Lower lobe of right lung (tissue), 2 donors: ENCODE measurements around the gene KRTAP15-1. TPM values are rescaled to one million over a fixed set of nuclear protein-coding genes. Genes with fewer than 3 reads are reported as not detected.

Experiments used
- ATAC-seq, 2 donors: fragments of 200-7000 bp; cut with Tn5 transposase; one replicate each; pipeline ENCODE4 v1.9.1; 2020 to 2022; ENCODE audit warnings: mild to moderate bottlenecking in 2 of 2, moderate library complexity in 2 of 2
- DNase-seq: peaks from one replicate; pipeline ENCODE4 v3.0.0-alpha.2; 2020
- H3K27ac ChIP-seq: fragments of 200-600 bp; one replicate; pipeline ENCODE4 v1.8.0; 2022
- H3K27me3 ChIP-seq: fragments of 200-600 bp; one replicate; pipeline ENCODE4 v1.8.0; 2022; ENCODE audit warnings: low read depth
- H3K36me3 ChIP-seq: fragments of 200-600 bp; one replicate; pipeline ENCODE4 v1.8.0; 2022; ENCODE audit warnings: mild to moderate bottlenecking
- H3K4me1 ChIP-seq: fragments of 200-600 bp; one replicate; pipeline ENCODE4 v1.8.0; 2022
- H3K4me3 ChIP-seq: fragments of 200-600 bp; one replicate; pipeline ENCODE4 v1.8.0; 2022; ENCODE audit warnings: mild to moderate bottlenecking
- H3K9me3 ChIP-seq: fragments of 200-600 bp; one replicate; pipeline ENCODE4 v1.8.0; 2022
- intact Hi-C: fragments of 100-400 bp; cut with DNase I; formaldehyde crosslinking; loops from one replicate; pipeline ENCODE4 v1.11.0; 2022
- long read RNA-seq: library from polyadenylated mRNA; unstranded; transcript quantifications from one replicate; pipeline ENCODE4 v2.0.0, GENCODE V29; 2021
- total RNA-seq: library from RNA; stranded (reverse); fragmentation: NEBNext Ultra II Directional; extraction: Animal tissue kit (Norgen Biotek cat#: 25700); gene quantifications from one replicate; pipeline ENCODE4 v1.2.1, GENCODE V29; 2021
- TF ChIP-seq, protein P1 (sequence below): fragments of 200-600 bp; IDR thresholded peaks from one replicate; pipeline ENCODE4 v1.8.0; 2022; ENCODE audit warnings: antibody characterized with exemption, mild to moderate bottlenecking
- donor health status: DM: no; HTN: yes; CAD: no; lungs with severe emphysema.

Gene KRTAP15-1, protein sequence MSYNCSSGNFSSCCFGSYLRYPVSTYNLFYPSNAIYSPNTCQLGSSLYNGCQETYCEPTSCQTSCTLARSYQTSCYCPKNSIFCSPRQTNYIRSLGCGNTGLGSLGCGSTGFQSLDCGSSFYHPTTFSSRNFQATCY
- total RNA-seq: not detected
- long read RNA-seq: 0 reads

DNA sequence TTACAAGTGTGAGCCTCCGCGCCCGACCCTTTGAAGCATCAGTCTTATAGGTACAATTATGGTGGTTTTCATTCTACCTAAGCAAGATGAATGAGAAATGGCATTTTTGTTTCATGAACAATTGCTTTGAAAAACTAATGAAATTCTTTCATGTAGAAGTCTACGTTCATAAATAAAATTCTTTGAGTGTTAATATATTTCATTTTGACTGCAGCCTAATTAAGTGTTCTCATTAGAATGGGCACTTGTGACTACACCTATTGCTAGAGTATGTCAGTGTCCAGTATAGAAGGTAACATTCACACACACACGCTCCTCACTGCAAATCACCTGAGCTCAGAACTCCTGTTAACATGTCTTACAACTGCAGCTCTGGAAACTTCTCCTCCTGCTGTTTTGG lies at the start of gene KRTAP15-1:
Gene KRTAP15-1 (plus strand): TSS at position 301 of the 400 bp plus-strand sequence. CDS start 53 bp downstream, at position 354.
- Histone ChIP-seq H3K27me3 (no peaks in the 10 kb centered on the region), H3K4me3 (no peak within 1 kb of the TSS), H3K36me3 (no peaks in the 10 kb centered on the region), H3K9me3 (no peaks in the 10 kb centered on the region), H3K4me1 (no peaks in the 10 kb centered on the region), H3K27ac (no peak within 1 kb of the TSS)
- TF ChIP-seq, protein P1, sequence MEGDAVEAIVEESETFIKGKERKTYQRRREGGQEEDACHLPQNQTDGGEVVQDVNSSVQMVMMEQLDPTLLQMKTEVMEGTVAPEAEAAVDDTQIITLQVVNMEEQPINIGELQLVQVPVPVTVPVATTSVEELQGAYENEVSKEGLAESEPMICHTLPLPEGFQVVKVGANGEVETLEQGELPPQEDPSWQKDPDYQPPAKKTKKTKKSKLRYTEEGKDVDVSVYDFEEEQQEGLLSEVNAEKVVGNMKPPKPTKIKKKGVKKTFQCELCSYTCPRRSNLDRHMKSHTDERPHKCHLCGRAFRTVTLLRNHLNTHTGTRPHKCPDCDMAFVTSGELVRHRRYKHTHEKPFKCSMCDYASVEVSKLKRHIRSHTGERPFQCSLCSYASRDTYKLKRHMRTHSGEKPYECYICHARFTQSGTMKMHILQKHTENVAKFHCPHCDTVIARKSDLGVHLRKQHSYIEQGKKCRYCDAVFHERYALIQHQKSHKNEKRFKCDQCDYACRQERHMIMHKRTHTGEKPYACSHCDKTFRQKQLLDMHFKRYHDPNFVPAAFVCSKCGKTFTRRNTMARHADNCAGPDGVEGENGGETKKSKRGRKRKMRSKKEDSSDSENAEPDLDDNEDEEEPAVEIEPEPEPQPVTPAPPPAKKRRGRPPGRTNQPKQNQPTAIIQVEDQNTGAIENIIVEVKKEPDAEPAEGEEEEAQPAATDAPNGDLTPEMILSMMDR: no peak
- ATAC-seq: no peak
- intact Hi-C loops: no loop called here
- DNase-seq: no peak

- H3K9me3 ChIP-seq: peaks cover 5% of the 10 kb centered on the region
- intact Hi-C loops: no loop called here
- H3K4me3 ChIP-seq: no peak overlapping the region
- ATAC-seq (no peak), DNase-seq (no peak)
- no peaks in the 10 kb centered on the region for H3K27me3 ChIP-seq
- no peak overlapping the region for H3K27ac ChIP-seq
- H3K4me1 ChIP-seq: no peaks in the 10 kb centered on the region
- TF ChIP-seq, protein P1: no peak
- H3K36me3 ChIP-seq: no peaks in the 10 kb centered on the region
These were observed 48.5 kb upstream of the KRTAP15-1 start for GRCh38 chr21:30391492-30392025.

DNA sequence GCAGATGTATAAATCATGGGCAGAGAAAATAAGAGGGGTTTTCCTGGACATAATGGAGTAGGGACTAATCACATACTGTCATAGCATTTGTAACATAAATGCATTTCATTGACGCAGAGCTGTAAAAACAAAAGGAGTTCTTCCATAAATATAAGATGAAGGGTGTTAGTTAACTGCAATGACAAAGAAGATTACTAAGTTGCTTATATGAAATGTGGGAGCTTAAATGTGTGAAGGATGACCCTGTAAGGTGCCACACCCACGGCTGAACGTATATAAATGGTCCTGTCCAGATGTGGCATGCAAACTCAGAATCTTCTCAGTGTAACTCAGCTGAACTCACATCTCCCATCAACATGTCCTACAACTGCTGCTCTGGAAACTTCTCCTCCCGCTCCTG lies 44.3 kb upstream of the KRTAP15-1 start, which contains the start of gene KRTAP13-1:
Gene KRTAP13-1 (plus strand): TSS at position 301 of the 400 bp plus-strand sequence. CDS start 56 bp downstream, at position 357.
- Histone ChIP-seq H3K4me3 (no peak within 1 kb of the TSS), H3K27me3 (no peaks in the 10 kb centered on the region), H3K9me3 (peaks cover 3% of the 10 kb centered on the region), H3K36me3 (no peaks in the 10 kb centered on the region), H3K27ac (no peak within 1 kb of the TSS), H3K4me1 (no peaks in the 10 kb centered on the region)
- DNase-seq (no peak), ATAC-seq (no peak)
- TF ChIP-seq, protein P1: no peak
- intact Hi-C loops: no loop called here

DNA sequence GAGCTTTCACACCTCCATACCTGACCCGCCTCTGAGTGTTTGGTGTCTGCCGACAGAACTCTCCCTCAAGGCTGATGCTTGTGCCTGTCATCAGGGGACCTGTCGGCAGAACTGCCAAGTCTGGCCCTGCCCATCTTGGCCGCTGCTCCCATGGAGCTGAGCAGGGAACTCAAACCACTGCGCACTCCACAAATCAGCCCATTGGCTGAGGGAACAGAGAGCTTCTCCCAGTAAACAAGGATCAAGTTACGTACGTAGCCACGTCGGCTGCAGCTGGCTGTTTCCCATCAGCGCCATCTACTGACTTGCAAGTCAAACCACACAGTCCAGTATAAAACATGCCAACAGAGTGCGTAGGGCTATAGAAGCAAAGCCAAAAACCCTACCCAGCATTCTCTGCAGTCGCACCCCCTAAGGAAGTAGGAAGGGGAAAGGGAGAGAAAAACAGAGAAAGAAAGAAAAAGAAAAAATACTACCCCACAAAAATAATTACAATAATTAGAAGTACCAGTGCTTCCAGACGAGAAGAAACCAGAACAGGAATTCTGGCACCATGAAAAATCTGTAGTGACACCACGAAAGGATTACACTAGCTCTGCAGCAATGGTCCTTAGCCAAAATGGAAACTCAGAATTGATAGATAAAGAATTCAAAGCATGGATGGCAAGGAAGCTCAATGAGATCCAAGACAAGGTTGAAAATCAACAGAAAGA lies 31.1 kb upstream of the KRTAP15-1 start:
- H3K4me3 ChIP-seq: no peak overlapping the region
- TF ChIP-seq, protein P1: peak; percentile 44
- no peaks in the 10 kb centered on the region for H3K36me3 ChIP-seq
- no peaks in the 10 kb centered on the region for H3K4me1 ChIP-seq
- intact Hi-C loops: no loop called here
- ATAC-seq (peak; percentile 95 to 96), DNase-seq (peak; percentile 69)
- no peaks in the 10 kb centered on the region for H3K9me3 ChIP-seq
- H3K27me3 ChIP-seq: no peaks in the 10 kb centered on the region
- no peak overlapping the region for H3K27ac ChIP-seq

GRCh38 chr21:30415993-30416392 lies 24.1 kb upstream of the KRTAP15-1 start:
- no peak overlapping the region for H3K27ac ChIP-seq
- TF ChIP-seq, protein P1: no peak
- H3K27me3 ChIP-seq: no peaks in the 10 kb centered on the region
- no peaks in the 10 kb centered on the region for H3K9me3 ChIP-seq
- no peaks in the 10 kb centered on the region for H3K4me1 ChIP-seq
- H3K4me3 ChIP-seq: no peak overlapping the region
- DNase-seq: no peak
- ATAC-seq: no peak
- no peaks in the 10 kb centered on the region for H3K36me3 ChIP-seq
- intact Hi-C loops: no loop called here
